Tibial artery (tissue), 4 donors: Measurements from ENCODE around the gene SCAF8.
A peak's percentile ranks its signal among the peaks of the same experiment; 100 is the strongest.

Experiments
- DNase-seq, 2 donors: peaks; one replicate each; pipeline ENCODE4 v3.0.0-alpha.2; 2019
- H3K27ac ChIP-seq, 2 donors: fragments of 200-600 bp; sonication (generic) in 1 of 2; 1 replicate in 1 of 2; 2 replicates in 1 of 2; pipeline ENCODE4 v1.5.1; 2018 to 2019; ENCODE audit warnings: mild to moderate bottlenecking in 1 of 2
- H3K27me3 ChIP-seq, 2 donors: fragments of 200-600 bp; sonication (generic) in 1 of 2; one replicate each; pipeline versions ENCODE4 v1.5.1 to v1.6.0; 2016 to 2019
- H3K36me3 ChIP-seq, 3 donors: fragments of 200-600 bp; sonication (generic) in 2 of 3; one replicate each; pipeline ENCODE4 v1.5.1; 2016 to 2019; ENCODE audit warnings: mild to moderate bottlenecking in 2 of 3
- H3K4me1 ChIP-seq, 4 donors: fragments of 200-600 bp; sonication (generic) in 2 of 4; 1 replicate in 3 of 4; 2 replicates in 1 of 4; pipeline ENCODE4 v1.5.1; 2016 to 2019
- H3K4me3 ChIP-seq, 2 donors: fragments of 200-600 bp; sonication (generic) in 1 of 2; 1 replicate in 1 of 2; 2 replicates in 1 of 2; pipeline ENCODE4 v1.5.1; 2018 to 2019; ENCODE audit warnings: mild to moderate bottlenecking in 2 of 2
- H3K9me3 ChIP-seq, 3 donors: fragments of 200-600 bp; sonication (generic) in 1 of 3; one replicate each; pipeline ENCODE4 v1.5.1; 2016 to 2019
- intact Hi-C: fragments of 100-400 bp; cut with DNase I; formaldehyde crosslinking; loops from one replicate; pipeline ENCODE4 v1.15.0; 2023; ENCODE audit warnings: low total_unique reads
- TF ChIP-seq, protein P1 (sequence below), 2 experiments: fragments of 200-600 bp in 1 of 2; fragments of 450-650 bp in 1 of 2; IDR thresholded peaks; one replicate each; pipeline ENCODE4 v1.5.1; 2017 to 2019; ENCODE audit warnings: antibody characterized with exemption in 2 of 2, mild to moderate bottlenecking in 1 of 2, moderate library complexity in 1 of 2

SCAF8 gene

DNA sequence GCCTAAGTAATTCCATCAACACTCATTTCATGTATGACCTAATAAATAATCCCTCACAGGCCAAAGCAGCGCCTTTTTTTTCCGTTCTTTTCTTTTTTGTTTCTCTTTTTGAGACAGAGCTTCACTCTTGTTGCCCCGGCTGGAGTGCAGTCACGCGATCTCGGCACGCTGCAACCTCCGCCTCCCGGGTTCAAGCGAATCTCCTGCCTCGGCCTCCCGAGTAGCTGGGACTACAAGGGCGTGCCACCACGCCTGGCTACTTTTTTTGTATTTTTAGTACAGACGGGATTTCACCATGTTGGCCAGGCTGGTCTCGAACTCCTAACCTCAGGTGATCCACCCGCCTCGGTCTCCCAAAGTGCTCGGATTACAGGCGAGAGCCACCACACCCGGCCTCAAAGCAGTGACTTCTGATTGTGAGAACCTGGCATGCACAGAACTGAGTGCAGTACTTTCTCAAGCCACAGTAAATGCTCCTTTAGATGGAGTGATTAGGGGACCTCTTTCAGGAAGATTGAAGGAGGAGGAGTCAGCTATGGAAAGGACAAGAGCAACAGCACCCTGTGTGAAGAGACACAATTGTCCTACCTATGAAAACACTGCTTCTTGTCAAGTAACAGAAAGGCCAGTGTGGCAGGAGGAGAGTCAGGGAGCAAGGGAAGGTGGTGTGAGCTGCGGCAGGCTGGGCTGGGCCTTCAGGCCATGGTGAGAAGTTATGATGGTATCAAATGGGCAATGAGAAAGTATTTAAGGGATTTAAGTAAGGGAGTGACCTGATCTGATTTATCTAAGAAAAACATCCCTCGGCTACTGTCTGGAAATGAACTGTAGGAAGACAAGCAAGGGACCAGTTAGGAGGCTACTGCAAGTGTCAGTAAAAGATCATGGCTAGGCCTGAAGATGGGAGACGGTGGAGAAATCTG lies 1.7 kb upstream of the SCAF8 start:
- H3K4me1 ChIP-seq: peaks cover 0 to 33% (median 26%) of the 10 kb centered on the region in 4 donors
- TF ChIP-seq, protein P1, sequence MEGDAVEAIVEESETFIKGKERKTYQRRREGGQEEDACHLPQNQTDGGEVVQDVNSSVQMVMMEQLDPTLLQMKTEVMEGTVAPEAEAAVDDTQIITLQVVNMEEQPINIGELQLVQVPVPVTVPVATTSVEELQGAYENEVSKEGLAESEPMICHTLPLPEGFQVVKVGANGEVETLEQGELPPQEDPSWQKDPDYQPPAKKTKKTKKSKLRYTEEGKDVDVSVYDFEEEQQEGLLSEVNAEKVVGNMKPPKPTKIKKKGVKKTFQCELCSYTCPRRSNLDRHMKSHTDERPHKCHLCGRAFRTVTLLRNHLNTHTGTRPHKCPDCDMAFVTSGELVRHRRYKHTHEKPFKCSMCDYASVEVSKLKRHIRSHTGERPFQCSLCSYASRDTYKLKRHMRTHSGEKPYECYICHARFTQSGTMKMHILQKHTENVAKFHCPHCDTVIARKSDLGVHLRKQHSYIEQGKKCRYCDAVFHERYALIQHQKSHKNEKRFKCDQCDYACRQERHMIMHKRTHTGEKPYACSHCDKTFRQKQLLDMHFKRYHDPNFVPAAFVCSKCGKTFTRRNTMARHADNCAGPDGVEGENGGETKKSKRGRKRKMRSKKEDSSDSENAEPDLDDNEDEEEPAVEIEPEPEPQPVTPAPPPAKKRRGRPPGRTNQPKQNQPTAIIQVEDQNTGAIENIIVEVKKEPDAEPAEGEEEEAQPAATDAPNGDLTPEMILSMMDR (IDR thresholded peaks at IDR 0.05): no peak
- H3K27me3 ChIP-seq: no peaks in the 10 kb centered on the region
- intact Hi-C loops: loop anchor here (5.0 kb wide), 1 partner anchor 71 kb away; no protein-coding TSS in a partner anchor
- peak overlapping the region in 1 of 2 donors; percentile 99 for H3K27ac ChIP-seq
- no peaks in the 10 kb centered on the region for H3K9me3 ChIP-seq
- no peaks in the 10 kb centered on the region for H3K36me3 ChIP-seq
- no peak for DNase-seq
- H3K4me3 ChIP-seq: no peak overlapping the region

DNA sequence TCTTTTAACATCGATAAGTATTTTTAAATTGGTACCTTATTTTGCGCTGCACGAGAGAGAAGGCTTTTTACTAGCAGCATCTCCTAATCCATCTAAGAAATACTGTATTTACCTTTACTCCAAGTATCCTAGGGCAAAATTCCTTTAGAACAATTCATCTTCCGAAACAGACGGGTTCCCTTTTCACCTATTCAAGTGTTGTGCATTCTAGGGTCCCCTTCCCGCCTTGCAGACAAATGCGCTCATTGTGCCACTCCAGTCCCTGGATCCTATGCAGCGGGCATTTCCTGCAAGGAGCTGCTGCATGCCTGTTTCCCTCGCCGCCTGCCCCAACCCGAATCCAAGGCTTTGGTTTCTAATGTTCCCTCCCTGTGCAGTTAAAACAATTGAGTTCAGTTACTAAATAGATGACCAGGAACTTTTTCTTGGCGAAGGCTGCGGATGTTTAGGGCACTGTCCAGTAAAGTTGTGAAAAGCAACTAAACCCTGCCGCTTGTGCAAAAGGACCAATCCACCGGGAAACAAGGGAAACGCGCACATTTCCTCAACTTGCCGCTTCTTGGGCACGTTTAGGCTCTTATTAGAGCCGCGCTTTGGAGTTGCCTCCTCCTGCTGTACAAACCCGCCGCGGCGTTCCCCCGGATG lies 556 bp upstream of the SCAF8 start:
- Histone ChIP-seq H3K9me3 (no peaks in the 10 kb centered on the region), H3K36me3 (no peaks in the 10 kb centered on the region), H3K27me3 (no peaks in the 10 kb centered on the region), H3K4me1 (peaks cover 0 to 44% (median 34%) of the 10 kb centered on the region in 4 donors), H3K27ac (peak overlapping the region; percentile 95 to 99), H3K4me3 (peak overlapping the region; percentile 82 to 97)
- TF ChIP-seq, protein P1 (IDR thresholded peaks at IDR 0.05): no peak
- DNase-seq: peak; percentile 47 to 69
- intact Hi-C loops: loop anchor here (5.0 kb wide), 1 partner anchor 70 kb away; no protein-coding TSS in a partner anchor

DNA sequence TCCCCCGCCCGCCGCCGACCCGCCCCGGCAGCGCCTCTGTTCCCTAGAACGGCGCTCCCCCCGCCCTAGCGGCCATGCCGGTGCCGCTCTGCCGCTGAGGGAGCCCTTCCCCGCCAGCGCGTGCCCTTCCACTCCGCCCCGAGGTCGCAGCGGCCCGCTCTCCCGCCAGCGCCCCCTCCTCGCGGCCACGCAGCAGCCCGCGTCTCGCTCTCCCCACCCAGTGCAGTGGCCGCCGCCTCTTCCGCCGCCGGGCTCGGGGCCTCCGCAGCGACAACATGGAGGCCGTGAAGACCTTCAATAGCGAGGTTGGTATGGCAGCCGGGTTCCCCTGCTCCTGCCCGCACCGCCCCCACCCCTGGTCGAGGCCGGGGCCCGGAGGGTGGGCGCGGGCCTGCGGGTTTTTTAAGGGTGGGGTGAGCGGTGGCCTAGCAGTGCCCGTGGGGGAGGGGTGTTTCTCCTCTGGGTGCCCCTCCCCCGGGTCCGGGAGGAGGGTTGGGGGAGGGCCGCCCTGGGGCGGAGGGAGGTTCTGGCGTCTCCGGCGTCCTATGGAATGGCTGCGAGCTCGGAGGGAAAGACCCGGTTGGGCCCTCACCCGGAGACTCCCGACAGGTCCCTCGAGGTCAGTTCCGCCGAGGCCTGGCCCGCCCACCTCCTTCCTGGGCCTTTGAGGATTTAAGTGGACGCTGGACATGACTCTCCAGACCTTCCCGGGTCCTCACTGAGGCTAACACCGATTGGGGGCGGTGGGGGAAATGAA lies 588 bp downstream of the SCAF8 start:
- H3K27ac ChIP-seq: peak overlapping the region; percentile 95 to 99
- TF ChIP-seq, protein P1 (IDR thresholded peaks at IDR 0.05): peak in 1 of 2 experiments; percentile 40
- no peaks in the 10 kb centered on the region for H3K9me3 ChIP-seq
- peak overlapping the region; percentile 82 to 97 for H3K4me3 ChIP-seq
- intact Hi-C loops: loop anchor here (5.0 kb wide), 1 partner anchor 68 kb away; no protein-coding TSS in a partner anchor
- DNase-seq: peak; percentile 96 to 98
- H3K4me1 ChIP-seq: peaks cover 0 to 56% (median 41%) of the 10 kb centered on the region in 4 donors
- H3K27me3 ChIP-seq: no peaks in the 10 kb centered on the region
- no peaks in the 10 kb centered on the region for H3K36me3 ChIP-seq

DNA sequence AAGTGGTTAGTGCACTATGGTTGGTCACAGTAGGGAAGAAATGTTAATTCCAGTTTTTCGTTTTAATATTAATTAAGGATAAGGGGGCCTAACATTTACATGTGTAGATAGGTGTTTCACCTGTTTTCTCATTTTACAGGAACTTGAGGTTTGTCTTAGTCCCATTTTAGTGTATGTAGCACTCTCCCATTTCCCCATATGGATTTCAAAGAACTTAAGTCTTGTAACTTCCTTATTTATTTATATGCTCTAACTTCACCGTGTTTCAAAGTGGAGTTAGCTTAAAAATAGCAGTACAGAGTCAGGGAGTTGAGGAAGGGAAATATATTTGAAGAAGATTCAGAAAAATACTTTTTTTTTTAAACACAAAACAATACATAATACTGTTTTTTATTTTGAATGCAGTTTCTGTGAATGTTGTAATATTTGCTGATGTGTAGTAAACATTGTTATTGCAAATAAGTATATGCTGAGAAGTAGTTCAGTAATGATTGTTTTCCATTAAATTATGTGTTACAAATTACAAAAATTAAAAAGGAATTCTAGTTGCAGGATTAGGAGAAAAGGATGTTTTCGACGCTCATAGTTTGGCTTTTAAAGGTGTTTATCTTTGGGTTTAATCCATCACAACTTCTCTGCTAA lies 3.5 kb downstream of the SCAF8 start:
- Histone ChIP-seq H3K36me3 (peaks cover 0 to 7% (median 5%) of the 10 kb centered on the region in 3 donors), H3K27me3 (no peaks in the 10 kb centered on the region), H3K27ac (peak overlapping the region in 1 of 2 donors; percentile 6), H3K4me1 (peaks cover 0 to 82% (median 46%) of the 10 kb centered on the region in 4 donors), H3K9me3 (no peaks in the 10 kb centered on the region), H3K4me3 (no peak overlapping the region)
- no peak for DNase-seq
- intact Hi-C loops: no loop called here
- TF ChIP-seq, protein P1 (IDR thresholded peaks at IDR 0.05): no peak

DNA sequence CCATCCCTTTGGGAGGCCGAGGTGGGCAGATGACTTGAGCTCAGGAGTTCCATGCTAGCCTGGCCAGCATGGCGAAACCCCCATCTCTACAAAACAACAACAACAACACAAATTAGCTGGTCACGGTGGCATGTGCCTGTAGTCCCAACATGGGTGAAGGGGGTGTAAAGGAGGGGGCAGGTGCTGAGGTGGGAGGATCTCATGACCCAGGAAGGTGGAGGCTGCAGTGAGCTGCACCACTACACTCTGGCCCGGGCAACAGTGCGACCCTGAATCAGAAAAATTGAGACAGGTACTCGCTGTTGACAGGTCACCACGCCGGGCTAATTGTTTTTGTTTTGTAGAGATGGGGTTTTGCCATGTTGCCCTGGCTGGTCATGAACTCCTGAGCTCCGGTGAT lies 4.2 kb downstream of the SCAF8 start:
- TF ChIP-seq, protein P1 (IDR thresholded peaks at IDR 0.05): no peak
- no peak overlapping the region for H3K4me3 ChIP-seq
- no peaks in the 10 kb centered on the region for H3K27me3 ChIP-seq
- no peaks in the 10 kb centered on the region for H3K9me3 ChIP-seq
- H3K4me1 ChIP-seq: peaks cover 0 to 82% (median 39%) of the 10 kb centered on the region in 4 donors
- H3K36me3 ChIP-seq: peaks cover 0 to 8% (median 8%) of the 10 kb centered on the region in 3 donors
- DNase-seq: no peak
- intact Hi-C loops: no loop called here
- H3K27ac ChIP-seq: peak overlapping the region; percentile 0 to 6
